HEK293 (cell line): Measurements from ENCODE around the gene FCRL4.

Source experiments
- CTCF ChIA-PET: fragments of 350-600 bp; formaldehyde crosslinking; extraction: SDS; loops from one replicate; lab custom pipeline; 2021; ENCODE audit warnings: antibody characterized with exemption; lab: Yijun Ruan, JAX
- POLR2A ChIA-PET: fragments of 300-600 bp; formaldehyde crosslinking; extraction: SDS; loops from one replicate; lab custom pipeline; 2020; ENCODE audit warnings: antibody characterized with exemption, inconsistent platforms; lab: Yijun Ruan, JAX
- H3K27ac ChIP-seq: fragments of 200-500 bp; sonication (Bioruptor generic); 2 replicates; pipeline ENCODE4 v1.5.1; 2014; ENCODE audit warnings: low read depth, low read length, control low read depth, inconsistent platforms; ENCODE audit errors: extremely low read depth
- H3K36me3 ChIP-seq, 2 experiments: fragments of 200-500 bp in 1 of 2; sonication (Bioruptor generic) in 1 of 2; 1 replicate in 1 of 2; 2 replicates in 1 of 2; pipeline ENCODE4 v1.5.1; 2014 to 2017; ENCODE audit warnings: inconsistent platforms in 2 of 2, low read length in 2 of 2; ENCODE audit not compliant: control insufficient read depth in 2 of 2, insufficient read depth in 1 of 2
- H3K4me1 ChIP-seq: fragments of 200-500 bp; sonication (Bioruptor generic); 2 replicates; pipeline ENCODE4 v1.5.1; 2014; ENCODE audit warnings: mild to moderate bottlenecking, low read length, inconsistent platforms; ENCODE audit not compliant: control insufficient read depth, insufficient read depth
- H3K4me3 ChIP-seq: 2 replicates; pipeline ENCODE4 v1.5.1; 2011; ENCODE audit warnings: low read depth, mild to moderate bottlenecking, control low read depth, low read length, moderate library complexity
- H3K9me3 ChIP-seq: fragments of 200-500 bp; sonication (Bioruptor generic); 2 replicates; pipeline ENCODE4 v1.5.1; 2014; ENCODE audit warnings: low read depth, low read length, inconsistent platforms; ENCODE audit not compliant: control insufficient read depth, insufficient read depth
- EGR2 ChIP-seq: fragments of 450-650 bp; formaldehyde crosslinking; IDR thresholded peaks from 2 replicates; pipeline ENCODE4 v1.5.1; 2016; ENCODE audit warnings: low read depth, missing biosample characterization, missing genetic modification characterization
- GLI2 ChIP-seq: fragments of 450-650 bp; formaldehyde crosslinking; IDR thresholded peaks from 2 replicates; pipeline ENCODE4; 2017; ENCODE audit warnings: missing biosample characterization, missing genetic modification characterization, low read depth, borderline replicate concordance
- GLI4 ChIP-seq: fragments of 450-650 bp; formaldehyde crosslinking; IDR thresholded peaks from 2 replicates; pipeline ENCODE4 v1.5.1; 2016; ENCODE audit warnings: missing biosample characterization, missing genetic modification characterization
- HOXA7 ChIP-seq: sonication (generic); formaldehyde crosslinking; IDR thresholded peaks from 2 replicates; pipeline ENCODE4 v1.8.1; 2022; ENCODE audit warnings: missing genetic modification reagents, borderline replicate concordance
- KLF1 ChIP-seq: fragments of 450-650 bp; formaldehyde crosslinking; IDR thresholded peaks from 2 replicates; pipeline ENCODE4 v1.5.1; 2016; ENCODE audit warnings: missing biosample characterization, missing genetic modification characterization
- KLF7 ChIP-seq: fragments of 450-650 bp; formaldehyde crosslinking; IDR thresholded peaks from 2 replicates; pipeline ENCODE4 v1.5.1; 2016; ENCODE audit warnings: missing biosample characterization, missing genetic modification characterization, borderline replicate concordance
- MYNN ChIP-seq: fragments of 450-650 bp; formaldehyde crosslinking; IDR thresholded peaks from 2 replicates; pipeline ENCODE4 v1.5.1; 2016; ENCODE audit warnings: missing biosample characterization, missing genetic modification characterization, borderline replicate concordance
- SP7 ChIP-seq: fragments of 450-650 bp; formaldehyde crosslinking; IDR thresholded peaks from 2 replicates; pipeline ENCODE4 v1.5.1; 2016; ENCODE audit warnings: missing biosample characterization, missing genetic modification characterization
- ZNF16 ChIP-seq: fragments of 450-650 bp; formaldehyde crosslinking; IDR thresholded peaks from 2 replicates; pipeline ENCODE4 v1.5.1; 2016; ENCODE audit warnings: low read depth, missing biosample characterization, missing genetic modification characterization
- ZNF239 ChIP-seq: fragments of 450-650 bp; formaldehyde crosslinking; IDR thresholded peaks from 2 replicates; pipeline ENCODE4 v1.5.1; 2016; ENCODE audit warnings: missing biosample characterization, missing genetic modification characterization
- ZNF292 ChIP-seq: fragments of 450-650 bp; formaldehyde crosslinking; IDR thresholded peaks from 2 replicates; pipeline ENCODE4 v1.5.1; 2016; ENCODE audit warnings: low read depth, missing biosample characterization, missing genetic modification characterization, borderline replicate concordance
- ZNF366 ChIP-seq: fragments of 450-650 bp; formaldehyde crosslinking; conservative IDR thresholded peaks from 2 replicates; pipeline ENCODE4 v1.5.1; 2016; ENCODE audit warnings: missing biosample characterization, missing genetic modification characterization
- ZNF48 ChIP-seq: fragments of 450-650 bp; formaldehyde crosslinking; IDR thresholded peaks from 2 replicates; pipeline ENCODE4 v1.5.1; 2016; ENCODE audit warnings: missing biosample characterization, missing genetic modification characterization
- ZNF514 ChIP-seq: fragments of 450-650 bp; formaldehyde crosslinking; IDR thresholded peaks from 2 replicates; pipeline ENCODE4 v1.5.1; 2016; ENCODE audit warnings: missing biosample characterization, missing genetic modification characterization
- ZNF548 ChIP-seq: fragments of 450-650 bp; formaldehyde crosslinking; IDR thresholded peaks from 2 replicates; pipeline ENCODE4 v1.5.1; 2016; ENCODE audit warnings: missing biosample characterization, missing genetic modification characterization
- ZNF621 ChIP-seq: fragments of 450-650 bp; formaldehyde crosslinking; IDR thresholded peaks from 2 replicates; pipeline ENCODE4 v1.5.1; 2017; ENCODE audit warnings: missing biosample characterization, missing genetic modification characterization
- ZNF830 ChIP-seq: fragments of 450-650 bp; IDR thresholded peaks from 2 replicates; pipeline ENCODE4 v1.5.0; 2018; ENCODE audit warnings: missing biosample characterization, missing genetic modification characterization, low read depth, mild to moderate bottlenecking, moderate library complexity
- TF ChIP-seq, protein P1 (sequence below): fragments of 450-650 bp; formaldehyde crosslinking; IDR thresholded peaks from 2 replicates; pipeline ENCODE4 v1.5.1; 2016; ENCODE audit warnings: missing biosample characterization, missing genetic modification characterization
- TF ChIP-seq, protein P2 (sequence below): fragments of 450-650 bp; formaldehyde crosslinking; IDR thresholded peaks from 2 replicates; pipeline ENCODE4 v1.5.1; 2016; ENCODE audit warnings: missing biosample characterization, missing genetic modification characterization
- TF ChIP-seq, protein P3 (sequence below): fragments of 450-650 bp; formaldehyde crosslinking; IDR thresholded peaks from 2 replicates; pipeline ENCODE4 v1.5.1; 2017; ENCODE audit warnings: missing biosample characterization, missing genetic modification characterization
- TF ChIP-seq, protein P4 (sequence below): fragments of 450-650 bp; formaldehyde crosslinking; IDR thresholded peaks from 2 replicates; pipeline ENCODE4 v1.5.1; 2016; ENCODE audit warnings: missing biosample characterization, missing genetic modification characterization

FCRL4 gene

DNA sequence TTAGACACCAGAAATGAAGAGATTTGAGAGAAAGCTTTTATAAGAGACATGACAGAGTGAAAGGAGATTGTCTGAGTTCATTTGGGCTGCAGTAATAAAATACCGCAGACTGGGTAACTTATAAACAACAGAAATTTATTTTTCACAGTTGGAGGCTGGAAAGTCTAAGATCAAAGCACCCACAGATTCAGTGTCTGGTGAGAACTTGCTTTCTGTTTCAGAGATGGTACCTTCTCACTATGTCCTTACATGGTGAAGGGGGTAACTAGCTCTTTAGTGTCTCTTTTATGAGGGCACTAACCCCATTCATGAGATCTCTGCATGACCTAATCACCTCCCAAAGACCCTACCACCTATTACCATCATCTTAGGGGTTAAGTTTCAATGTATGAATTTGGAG is 30.9 kb upstream of the FCRL4 start:
- TF ChIP-seq ZNF16 (tag by site-specific recombination): no peak
- ChIA-PET CTCF (interaction anchor here (0.7 kb wide), 1 partner anchor 452 kb away, joined by 3 read pairs; no protein-coding TSS in a partner anchor), POLR2A (no interaction called here)
- Histone ChIP-seq H3K4me1 (no peaks in the 10 kb centered on the region), H3K36me3 (no peaks in the 10 kb centered on the region), H3K9me3 (no peaks in the 10 kb centered on the region), H3K27ac (no peak overlapping the region), H3K4me3 (no peak overlapping the region)

DNA sequence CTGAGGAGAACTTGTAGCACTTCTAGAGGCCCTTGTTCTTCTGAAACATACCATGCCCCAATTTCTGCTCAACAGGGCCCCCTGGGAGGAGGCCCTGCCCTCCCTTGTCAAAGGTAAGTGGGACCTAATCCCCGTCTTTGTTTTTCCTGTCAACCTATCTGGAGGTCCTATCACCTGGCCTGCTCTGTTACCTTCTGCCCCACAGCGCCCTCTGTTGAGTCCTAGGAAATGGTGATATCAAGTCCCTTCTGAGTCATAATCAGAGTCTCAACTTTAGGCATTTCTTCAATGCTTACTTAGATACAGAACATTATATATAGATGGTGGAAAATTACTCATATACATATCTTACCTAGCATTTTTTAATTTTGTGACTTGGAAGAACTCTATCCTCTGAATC is 28.2 kb upstream of the FCRL4 start:
- POLR2A ChIA-PET: no interaction called here

DNA sequence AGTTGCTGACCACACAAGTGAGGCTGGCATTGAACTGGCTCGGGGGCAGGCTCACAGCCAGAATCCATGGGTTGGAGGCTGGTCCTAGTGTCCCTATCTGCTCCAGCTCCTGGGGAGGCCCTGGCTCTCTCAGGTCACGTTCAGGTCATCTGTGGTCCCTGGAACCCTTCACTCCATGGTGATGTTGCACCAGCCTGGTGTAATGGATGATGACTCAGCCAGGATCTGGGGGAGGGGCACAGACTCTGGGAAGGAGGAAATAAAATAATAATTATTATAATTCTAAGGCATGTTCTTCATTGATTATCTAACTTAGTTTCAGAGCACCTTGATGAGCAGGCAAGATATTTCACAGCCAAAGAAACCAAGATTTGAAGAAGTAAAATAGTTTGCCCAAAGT is 26.6 kb upstream of the FCRL4 start:
- H3K36me3 ChIP-seq: no peaks in the 10 kb centered on the region
- no peaks in the 10 kb centered on the region for H3K9me3 ChIP-seq
- no peaks in the 10 kb centered on the region for H3K4me1 ChIP-seq
- H3K4me3 ChIP-seq: no peak overlapping the region
- TF ChIP-seq KLF1 (tag by site-specific recombination) (no peak), ZNF514 (tag by site-specific recombination) (no peak), ZNF830 (no peak), ZNF292 (tag by site-specific recombination) (no peak), EGR2 (tag by site-specific recombination) (no peak), KLF7 (tag by site-specific recombination) (no peak), GLI2 (tag by site-specific recombination) (no peak), SP7 (no peak)
- TF ChIP-seq, protein P1, sequence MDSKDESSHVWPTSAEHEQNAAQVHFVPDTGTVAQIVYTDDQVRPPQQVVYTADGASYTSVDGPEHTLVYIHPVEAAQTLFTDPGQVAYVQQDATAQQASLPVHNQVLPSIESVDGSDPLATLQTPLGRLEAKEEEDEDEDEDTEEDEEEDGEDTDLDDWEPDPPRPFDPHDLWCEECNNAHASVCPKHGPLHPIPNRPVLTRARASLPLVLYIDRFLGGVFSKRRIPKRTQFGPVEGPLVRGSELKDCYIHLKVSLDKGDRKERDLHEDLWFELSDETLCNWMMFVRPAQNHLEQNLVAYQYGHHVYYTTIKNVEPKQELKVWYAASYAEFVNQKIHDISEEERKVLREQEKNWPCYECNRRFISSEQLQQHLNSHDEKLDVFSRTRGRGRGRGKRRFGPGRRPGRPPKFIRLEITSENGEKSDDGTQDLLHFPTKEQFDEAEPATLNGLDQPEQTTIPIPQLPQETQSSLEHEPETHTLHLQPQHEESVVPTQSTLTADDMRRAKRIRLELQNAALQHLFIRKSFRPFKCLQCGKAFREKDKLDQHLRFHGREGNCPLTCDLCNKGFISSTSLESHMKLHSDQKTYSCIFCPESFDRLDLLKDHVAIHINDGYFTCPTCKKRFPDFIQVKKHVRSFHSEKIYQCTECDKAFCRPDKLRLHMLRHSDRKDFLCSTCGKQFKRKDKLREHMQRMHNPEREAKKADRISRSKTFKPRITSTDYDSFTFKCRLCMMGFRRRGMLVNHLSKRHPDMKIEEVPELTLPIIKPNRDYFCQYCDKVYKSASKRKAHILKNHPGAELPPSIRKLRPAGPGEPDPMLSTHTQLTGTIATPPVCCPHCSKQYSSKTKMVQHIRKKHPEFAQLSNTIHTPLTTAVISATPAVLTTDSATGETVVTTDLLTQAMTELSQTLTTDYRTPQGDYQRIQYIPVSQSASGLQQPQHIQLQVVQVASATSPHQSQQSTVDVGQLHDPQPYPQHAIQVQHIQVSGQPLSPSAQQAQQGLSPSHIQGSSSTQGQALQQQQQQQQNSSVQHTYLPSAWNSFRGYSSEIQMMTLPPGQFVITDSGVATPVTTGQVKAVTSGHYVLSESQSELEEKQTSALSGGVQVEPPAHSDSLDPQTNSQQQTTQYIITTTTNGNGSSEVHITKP (tag by site-specific recombination): no peak
- TF ChIP-seq, protein P2, sequence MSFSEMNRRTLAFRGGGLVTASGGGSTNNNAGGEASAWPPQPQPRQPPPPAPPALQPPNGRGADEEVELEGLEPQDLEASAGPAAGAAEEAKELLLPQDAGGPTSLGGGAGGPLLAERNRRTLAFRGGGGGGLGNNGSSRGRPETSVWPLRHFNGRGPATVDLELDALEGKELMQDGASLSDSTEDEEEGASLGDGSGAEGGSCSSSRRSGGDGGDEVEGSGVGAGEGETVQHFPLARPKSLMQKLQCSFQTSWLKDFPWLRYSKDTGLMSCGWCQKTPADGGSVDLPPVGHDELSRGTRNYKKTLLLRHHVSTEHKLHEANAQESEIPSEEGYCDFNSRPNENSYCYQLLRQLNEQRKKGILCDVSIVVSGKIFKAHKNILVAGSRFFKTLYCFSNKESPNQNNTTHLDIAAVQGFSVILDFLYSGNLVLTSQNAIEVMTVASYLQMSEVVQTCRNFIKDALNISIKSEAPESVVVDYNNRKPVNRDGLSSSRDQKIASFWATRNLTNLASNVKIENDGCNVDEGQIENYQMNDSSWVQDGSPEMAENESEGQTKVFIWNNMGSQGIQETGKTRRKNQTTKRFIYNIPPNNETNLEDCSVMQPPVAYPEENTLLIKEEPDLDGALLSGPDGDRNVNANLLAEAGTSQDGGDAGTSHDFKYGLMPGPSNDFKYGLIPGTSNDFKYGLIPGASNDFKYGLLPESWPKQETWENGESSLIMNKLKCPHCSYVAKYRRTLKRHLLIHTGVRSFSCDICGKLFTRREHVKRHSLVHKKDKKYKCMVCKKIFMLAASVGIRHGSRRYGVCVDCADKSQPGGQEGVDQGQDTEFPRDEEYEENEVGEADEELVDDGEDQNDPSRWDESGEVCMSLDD (tag by site-specific recombination): no peak
- H3K27ac ChIP-seq: no peak overlapping the region
- POLR2A ChIA-PET: no interaction called here
- CTCF ChIA-PET: interaction anchor here (1.2 to 1.6 kb wide), 3 partner anchors 11 to 44 kb away, joined by 4 to 11 read pairs (median 5); no protein-coding TSS in a partner anchor

More for the DNA sequence above, 28.2 kb upstream of the FCRL4 start:
- CTCF ChIA-PET: interaction anchor here (1.5 to 1.6 kb wide), 2 partner anchors 10 to 30 kb away, joined by 4 to 5 read pairs; no protein-coding TSS in a partner anchor
- Histone ChIP-seq H3K9me3 (no peaks in the 10 kb centered on the region), H3K36me3 (no peaks in the 10 kb centered on the region), H3K4me1 (no peaks in the 10 kb centered on the region), H3K4me3 (no peak overlapping the region), H3K27ac (no peak overlapping the region)
- TF ChIP-seq ZNF548: no peak
- TF ChIP-seq ZNF366: no peak
- no peak for TF ChIP-seq ZNF621
- no peak for TF ChIP-seq ZNF48 (tag by site-specific recombination)
- TF ChIP-seq GLI4: no peak
- TF ChIP-seq, protein P3, sequence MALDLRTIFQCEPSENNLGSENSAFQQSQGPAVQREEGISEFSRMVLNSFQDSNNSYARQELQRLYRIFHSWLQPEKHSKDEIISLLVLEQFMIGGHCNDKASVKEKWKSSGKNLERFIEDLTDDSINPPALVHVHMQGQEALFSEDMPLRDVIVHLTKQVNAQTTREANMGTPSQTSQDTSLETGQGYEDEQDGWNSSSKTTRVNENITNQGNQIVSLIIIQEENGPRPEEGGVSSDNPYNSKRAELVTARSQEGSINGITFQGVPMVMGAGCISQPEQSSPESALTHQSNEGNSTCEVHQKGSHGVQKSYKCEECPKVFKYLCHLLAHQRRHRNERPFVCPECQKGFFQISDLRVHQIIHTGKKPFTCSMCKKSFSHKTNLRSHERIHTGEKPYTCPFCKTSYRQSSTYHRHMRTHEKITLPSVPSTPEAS: no peak
- no peak for TF ChIP-seq MYNN (tag by site-specific recombination)
- TF ChIP-seq ZNF239 (tag by site-specific recombination): no peak
- TF ChIP-seq HOXA7 (CRISPR knock-in tag): no peak
- TF ChIP-seq, protein P4, sequence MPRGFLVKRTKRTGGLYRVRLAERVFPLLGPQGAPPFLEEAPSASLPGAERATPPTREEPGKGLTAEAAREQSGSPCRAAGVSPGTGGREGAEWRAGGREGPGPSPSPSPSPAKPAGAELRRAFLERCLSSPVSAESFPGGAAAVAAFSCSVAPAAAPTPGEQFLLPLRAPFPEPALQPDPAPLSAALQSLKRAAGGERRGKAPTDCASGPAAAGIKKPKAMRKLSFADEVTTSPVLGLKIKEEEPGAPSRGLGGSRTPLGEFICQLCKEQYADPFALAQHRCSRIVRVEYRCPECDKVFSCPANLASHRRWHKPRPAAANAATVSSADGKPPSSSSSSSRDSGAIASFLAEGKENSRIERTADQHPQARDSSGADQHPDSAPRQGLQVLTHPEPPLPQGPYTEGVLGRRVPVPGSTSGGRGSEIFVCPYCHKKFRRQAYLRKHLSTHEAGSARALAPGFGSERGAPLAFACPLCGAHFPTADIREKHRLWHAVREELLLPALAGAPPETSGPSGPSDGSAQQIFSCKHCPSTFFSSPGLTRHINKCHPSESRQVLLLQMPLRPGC (tag by site-specific recombination): no peak
- TF ChIP-seq ZNF16 (tag by site-specific recombination): no peak
